HG03439 (cell line): ENCODE measurements around the gene ITGA11.

Experiments
- ATAC-seq: cut with Tn5 transposase; IDR thresholded peaks from one replicate; pipeline ENCODE4 v1.9.1; 2021; ENCODE audit warnings: mild to moderate bottlenecking, moderate library complexity; ENCODE audit not compliant: unreplicated experiment

ITGA11 gene

GRCh38 chr15:68431792-68432401 is at the start of gene ITGA11:
Gene ITGA11 (minus strand): TSS chr15:68432163. CDS start chr15:68432066, 97 bp downstream.
- ATAC-seq = no peak

GRCh38 chr15:68481321-68481720 is 49.4 kb upstream of the ITGA11 start:
- ATAC-seq = no peak

GRCh38 chr15:68480296-68480695 is 48.3 kb upstream of the ITGA11 start:
- no peak for ATAC-seq

GRCh38 chr15:68479870-68480269 is 47.9 kb upstream of the ITGA11 start:
- no peak for ATAC-seq

- ATAC-seq = no peak
These were observed 47.4 kb upstream of the ITGA11 start for GRCh38 chr15:68479406-68479805.

GRCh38 chr15:68478853-68479252 is 46.9 kb upstream of the ITGA11 start:
- ATAC-seq = no peak

- no peak for ATAC-seq
These were observed 43.5 kb upstream of the ITGA11 start for GRCh38 chr15:68475449-68475848.

- ATAC-seq = no peak
These were observed 39.6 kb upstream of the ITGA11 start for GRCh38 chr15:68471541-68471940.

- no peak for ATAC-seq
These were observed 39.0 kb upstream of the ITGA11 start for GRCh38 chr15:68470976-68471375.

GRCh38 chr15:68470049-68470742 is 38.2 kb upstream of the ITGA11 start:
- no peak for ATAC-seq

- no peak for ATAC-seq
These were observed 37.4 kb upstream of the ITGA11 start for GRCh38 chr15:68469162-68470048.

GRCh38 chr15:68466876-68467275 is 34.9 kb upstream of the ITGA11 start:
- ATAC-seq = no peak

GRCh38 chr15:68465861-68466560 is 34.0 kb upstream of the ITGA11 start:
- no peak for ATAC-seq

- no peak for ATAC-seq
These were observed 32.6 kb upstream of the ITGA11 start for GRCh38 chr15:68464448-68465090.

- no peak for ATAC-seq
These were observed 32.0 kb upstream of the ITGA11 start for GRCh38 chr15:68463996-68464395.

GRCh38 chr15:68463444-68463843 is 31.5 kb upstream of the ITGA11 start:
- ATAC-seq = no peak

GRCh38 chr15:68460166-68460565 is 28.2 kb upstream of the ITGA11 start:
- ATAC-seq = no peak

GRCh38 chr15:68450192-68450591 is 18.2 kb upstream of the ITGA11 start:
- no peak for ATAC-seq

- ATAC-seq = no peak
These were observed 17.4 kb upstream of the ITGA11 start for GRCh38 chr15:68449389-68449788.

- ATAC-seq = no peak
These were observed 16.2 kb upstream of the ITGA11 start for GRCh38 chr15:68447976-68448755.
